ENCODE data around the gene NID2. TPM values are rescaled to one million over a fixed set of nuclear protein-coding genes. Genes with fewer than 3 reads are reported as not detected.
A peak's percentile ranks its signal among the peaks of the same experiment; 100 is the strongest.

The NID2 gene
- total and polyA plus RNA-seq, 2 of the 4 experiments (the other 2 are of a cell fraction), result 101 to 303 TPM

GRCh38 chr14:52058341-52058740, 10.5 kb downstream of the NID2 start:
- CTCF ChIA-PET, result interaction anchor here (0.6 to 1.2 kb wide), 2 partner anchors 23 to 53 kb away, joined by 3 read pairs; no protein-coding TSS in a partner anchor
- H2AK9ac ChIP-seq (replicated peaks; ENCODE audit: low read depth, low read length, poor library complexity), result no peak overlapping the region
- peak overlapping the region; percentile 45; the same call in 1 of the 2 replicates for H3K27ac ChIP-seq (ENCODE audit: insufficient read depth, low read length)
- no peak for DNase-seq
- peaks cover 37% of the 10 kb centered on the region for H3K36me3 ChIP-seq (ENCODE audit: control insufficient read depth, insufficient read depth, low read length)
- dilution Hi-C loops (cut with HindIII; ENCODE audit: low sequenced_read_pairs, unreplicated experiment) (no loop called here), intact Hi-C loops (cut with micrococcal nuclease) (no loop called here), in situ Hi-C loops (cut with MboI; ENCODE audit: low sequenced_read_pairs) (no loop called here)
- H3K9me3 ChIP-seq (ENCODE audit: control insufficient read depth, insufficient read depth, low read length), result no peaks in the 10 kb centered on the region
- ATAC-seq (ENCODE audit: low read depth), result no peak
- H3K23ac ChIP-seq (ENCODE audit: low read depth, low read length), result no peak overlapping the region
- peaks cover 10% of the 10 kb centered on the region; the same call in 1 of the 2 replicates for H4K20me1 ChIP-seq (ENCODE audit: insufficient read depth, low read length)
- no peak overlapping the region for H3K4me2 ChIP-seq (ENCODE audit: low read depth, low read length)
- H2BK5ac ChIP-seq (ENCODE audit: low read depth, low read length, poor library complexity, severe bottlenecking), result no peak overlapping the region
- peaks cover 22% of the 10 kb centered on the region for H3K4me1 ChIP-seq (ENCODE audit: control insufficient read depth, insufficient read depth, low read length)
- no peaks in the 10 kb centered on the region for H3K27me3 ChIP-seq (ENCODE audit: control insufficient read depth, insufficient read depth, low read length)
- TF ChIP-seq, protein P1, sequence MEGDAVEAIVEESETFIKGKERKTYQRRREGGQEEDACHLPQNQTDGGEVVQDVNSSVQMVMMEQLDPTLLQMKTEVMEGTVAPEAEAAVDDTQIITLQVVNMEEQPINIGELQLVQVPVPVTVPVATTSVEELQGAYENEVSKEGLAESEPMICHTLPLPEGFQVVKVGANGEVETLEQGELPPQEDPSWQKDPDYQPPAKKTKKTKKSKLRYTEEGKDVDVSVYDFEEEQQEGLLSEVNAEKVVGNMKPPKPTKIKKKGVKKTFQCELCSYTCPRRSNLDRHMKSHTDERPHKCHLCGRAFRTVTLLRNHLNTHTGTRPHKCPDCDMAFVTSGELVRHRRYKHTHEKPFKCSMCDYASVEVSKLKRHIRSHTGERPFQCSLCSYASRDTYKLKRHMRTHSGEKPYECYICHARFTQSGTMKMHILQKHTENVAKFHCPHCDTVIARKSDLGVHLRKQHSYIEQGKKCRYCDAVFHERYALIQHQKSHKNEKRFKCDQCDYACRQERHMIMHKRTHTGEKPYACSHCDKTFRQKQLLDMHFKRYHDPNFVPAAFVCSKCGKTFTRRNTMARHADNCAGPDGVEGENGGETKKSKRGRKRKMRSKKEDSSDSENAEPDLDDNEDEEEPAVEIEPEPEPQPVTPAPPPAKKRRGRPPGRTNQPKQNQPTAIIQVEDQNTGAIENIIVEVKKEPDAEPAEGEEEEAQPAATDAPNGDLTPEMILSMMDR (conservative IDR thresholded peaks at IDR 0.05; ENCODE audit: low read depth, low read length), result no peak
- TF ChIP-seq MAFK (IDR thresholded peaks at IDR 0.05; ENCODE audit: low read depth, low read length) (no peak), RAD21 (IDR thresholded peaks at IDR 0.05; ENCODE audit: low read length) (no peak), RFX5 (IDR thresholded peaks at IDR 0.05; ENCODE audit: low read depth, low read length) (no peak), USF2 (IDR thresholded peaks at IDR 0.05; ENCODE audit: low read depth, low read length) (no peak), CEBPB (IDR thresholded peaks at IDR 0.05; ENCODE audit: low read depth, low read length) (no peak), CHD1 (IDR thresholded peaks at IDR 0.05; ENCODE audit: low read depth, low read length) (no peak), SMC3 (IDR thresholded peaks at IDR 0.05; ENCODE audit: low read depth, low read length) (no peak), NFE2L2 (IDR thresholded peaks at IDR 0.05; ENCODE audit: low read depth, low read length) (no peak), RCOR1 (IDR thresholded peaks at IDR 0.05; ENCODE audit: insufficient replicate concordance, low read length) (no peak), BHLHE40 (IDR thresholded peaks at IDR 0.05; ENCODE audit: low read depth, low read length) (no peak), POLR2A (IDR thresholded peaks at IDR 0.05; ENCODE audit: low read depth, low read length) (no peak), FOS (IDR thresholded peaks at IDR 0.05; ENCODE audit: low read depth, low read length) (no peak), MXI1 (IDR thresholded peaks at IDR 0.05; ENCODE audit: borderline replicate concordance, low read depth, low read length) (no peak), ELK1 (IDR thresholded peaks at IDR 0.05; ENCODE audit: borderline replicate concordance, low read depth, low read length) (no peak)
- no TSS peak for BruUV-seq (replicated peaks)
- no peak overlapping the region for H2BK120ac ChIP-seq (ENCODE audit: low read depth, low read length)
- H3K9me1 ChIP-seq (ENCODE audit: insufficient read depth, low read length), result peaks cover 23% of the 10 kb centered on the region
- no peak overlapping the region for H3K4ac ChIP-seq (ENCODE audit: low read depth, low read length)
- no peak overlapping the region for H2BK20ac ChIP-seq (ENCODE audit: low read depth, low read length)
- H3K9ac ChIP-seq (ENCODE audit: low read depth, low read length), result no peak overlapping the region
- H3K56ac ChIP-seq (ENCODE audit: extremely low read depth, insufficient read depth, low read length), result no peak overlapping the region
- H3K79me1 ChIP-seq (ENCODE audit: low read depth in 1 of 2, low read length in 2 of 2), result peaks cover 38 to 73% of the 10 kb centered on the region in 2 experiments
- POLR2A ChIA-PET (ENCODE audit: unreplicated experiment), result no interaction called here
- H3K14ac ChIP-seq (replicated peaks; ENCODE audit: low read depth, low read length), result no peak overlapping the region
- no peak overlapping the region for H4K91ac ChIP-seq (ENCODE audit: insufficient read depth, low read depth, low read length)
- no peak overlapping the region for H3K4me3 ChIP-seq (ENCODE audit: insufficient read depth, low read depth, low read length)
- H2AFZ ChIP-seq (replicated peaks; ENCODE audit: low read length, poor library complexity), result no peak overlapping the region
- H2AK5ac ChIP-seq (ENCODE audit: low read depth, low read length), result no peak overlapping the region
- no peak overlapping the region for H3K18ac ChIP-seq (ENCODE audit: low read depth, low read length)
- H2BK15ac ChIP-seq (ENCODE audit: low read depth, low read length), result no peak overlapping the region
- H4K5ac ChIP-seq (ENCODE audit: low read depth, low read length), result peak overlapping the region; percentile 49; the same call in 1 of the 2 replicates
- WGBS, 2 experiments (ENCODE audit: extremely low coverage in 2 of 2, insufficient read length in 1 of 2), result no CpG with 5 or more reads among the region's 3 CpGs
- H4K8ac ChIP-seq (ENCODE audit: low read depth in 2 of 2, low read length in 2 of 2), result no peak overlapping the region
